KOPT-K1 (cell line): ENCODE measurements around the gene PKNOX2.

ENCODE experiments used
- H3K27ac ChIP-seq: fragments of 200-600 bp; sonication (generic); 2 replicates; pipeline ENCODE4 v1.5.1; 2016; ENCODE audit warnings: antibody characterized with exemption, mild to moderate bottlenecking, low read depth, low read length; ENCODE audit not compliant: poor library complexity, severe bottlenecking
- H3K36me3 ChIP-seq: fragments of 200-600 bp; sonication (generic); 2 replicates; pipeline ENCODE4 v1.5.1; 2017; ENCODE audit warnings: antibody characterized with exemption, mild to moderate bottlenecking, low read length, moderate library complexity; ENCODE audit not compliant: insufficient read depth
- H3K9me3 ChIP-seq: fragments of 200-600 bp; sonication (generic); 2 replicates; pipeline ENCODE4 v1.5.1; 2017; ENCODE audit warnings: antibody characterized with exemption, low read length, mild to moderate bottlenecking; ENCODE audit not compliant: insufficient read depth, poor library complexity, severe bottlenecking

Gene PKNOX2

GRCh38 chr11:125275905-125276618 lies 111.5 kb downstream of the PKNOX2 start:
- H3K36me3 ChIP-seq, result no peaks in the 10 kb centered on the region
- H3K9me3 ChIP-seq, result no peaks in the 10 kb centered on the region
- H3K27ac ChIP-seq, result no peak overlapping the region

DNA sequence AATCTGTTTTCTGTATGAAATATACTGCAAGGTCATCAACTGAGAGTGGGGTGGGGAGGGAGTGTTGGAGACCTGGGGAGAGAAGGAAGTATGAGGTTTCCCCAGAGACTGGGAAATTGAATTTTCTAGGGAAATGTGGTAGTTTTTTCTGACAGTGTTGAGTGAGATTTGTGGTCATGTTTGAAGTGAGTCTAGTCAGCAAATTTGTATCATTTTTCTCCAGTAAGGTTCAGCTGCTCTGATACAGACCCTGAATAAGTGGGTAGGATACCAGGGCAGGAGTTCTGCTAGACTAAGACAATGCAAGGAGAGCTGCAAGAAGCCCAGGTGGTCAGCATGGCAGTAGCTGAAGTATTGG lies 112.0 kb downstream of the PKNOX2 start:
- H3K9me3 ChIP-seq, result no peaks in the 10 kb centered on the region
- H3K27ac ChIP-seq, result no peak overlapping the region
- no peaks in the 10 kb centered on the region for H3K36me3 ChIP-seq

DNA sequence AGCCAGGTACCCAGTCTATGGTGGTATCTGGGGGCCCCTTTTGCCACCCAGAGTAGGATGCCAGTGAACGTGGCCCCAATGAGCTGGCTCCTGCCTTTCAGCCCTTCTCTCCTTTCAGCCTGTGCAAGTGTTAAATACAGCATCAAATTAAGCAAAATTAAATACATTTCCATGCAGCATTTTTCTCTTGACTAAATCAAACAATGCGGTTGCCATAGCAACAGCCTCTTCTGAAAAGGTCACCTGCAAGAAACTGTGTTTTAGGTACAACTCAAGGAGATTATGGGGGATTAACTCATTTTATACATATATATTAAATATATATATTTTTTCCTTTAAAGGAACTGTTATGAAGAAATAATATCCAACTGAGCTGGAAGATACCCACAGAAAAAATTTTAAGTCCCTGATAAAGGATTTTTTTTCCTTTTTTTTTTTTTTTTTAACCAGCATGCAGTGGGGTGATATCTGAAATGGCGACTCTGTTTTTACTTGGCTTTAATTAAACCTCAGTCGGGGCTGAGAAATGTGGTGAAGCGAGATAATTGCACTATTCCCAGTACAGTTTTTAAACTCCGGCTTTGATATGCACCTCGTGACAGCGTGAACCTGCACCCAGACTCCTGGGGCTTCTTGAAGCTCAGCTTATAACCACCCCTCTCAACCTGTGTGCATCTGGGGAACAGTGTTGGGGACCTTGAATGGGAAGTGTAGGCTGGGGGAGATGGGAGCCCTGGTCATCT lies 115.3 kb downstream of the PKNOX2 start:
- H3K9me3 ChIP-seq, result no peaks in the 10 kb centered on the region
- H3K27ac ChIP-seq, result no peak overlapping the region
- no peaks in the 10 kb centered on the region for H3K36me3 ChIP-seq

DNA sequence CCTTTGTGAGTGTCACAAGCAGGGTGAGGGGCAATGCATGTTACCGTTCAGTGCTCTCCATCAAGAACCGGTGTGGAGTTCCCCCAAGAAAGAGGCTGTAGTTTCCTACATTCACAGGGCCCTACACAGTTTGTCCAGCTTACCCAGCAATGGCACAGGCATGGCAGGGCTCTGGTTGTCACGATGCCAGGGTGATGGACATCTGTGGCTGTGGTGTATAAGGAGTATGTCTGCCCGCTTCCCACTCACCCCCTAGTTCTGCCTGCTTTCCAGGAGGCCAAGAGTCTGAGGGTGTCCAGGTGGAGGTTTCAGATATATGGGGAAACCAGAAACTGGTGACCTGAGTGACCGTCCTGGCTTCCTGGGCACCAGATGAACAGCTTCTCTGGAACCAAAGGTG lies 116.1 kb downstream of the PKNOX2 start:
- no peaks in the 10 kb centered on the region for H3K9me3 ChIP-seq

DNA sequence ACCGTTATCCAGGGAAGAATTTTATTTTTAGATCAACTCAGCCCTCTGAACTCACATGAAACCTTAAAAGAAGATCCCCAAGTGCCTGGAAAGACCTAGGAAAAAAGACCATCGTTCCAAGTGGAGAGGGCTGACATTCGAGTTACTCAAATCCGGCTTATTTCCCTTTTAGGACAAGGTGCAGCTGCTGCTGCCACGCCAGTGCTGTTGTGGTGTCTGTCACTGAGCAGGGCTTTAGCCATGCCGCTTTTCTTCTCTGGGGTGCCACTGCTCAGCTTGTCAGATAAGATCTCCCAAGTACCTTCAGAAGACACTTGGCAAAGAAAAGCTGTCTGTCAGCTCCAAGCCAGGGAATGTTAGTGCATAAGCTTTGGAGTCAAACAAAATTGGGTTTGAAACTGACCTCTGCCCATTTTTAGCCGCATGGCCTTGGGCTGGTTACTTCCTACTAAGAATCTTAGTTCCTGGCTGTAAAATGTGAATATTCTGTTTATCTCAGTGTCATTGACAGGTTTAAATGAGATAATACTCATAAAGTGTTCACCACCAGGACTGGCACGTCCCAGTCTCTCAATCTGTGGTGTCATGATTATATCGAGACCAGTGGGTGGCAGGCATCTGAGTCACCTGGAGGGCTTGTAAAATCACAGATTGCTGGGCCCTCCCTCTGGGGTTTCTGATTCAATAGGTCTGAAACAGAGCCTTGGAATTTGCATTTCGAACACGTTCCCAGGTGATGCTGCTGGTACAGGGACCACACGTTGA lies 117.5 kb downstream of the PKNOX2 start:
- H3K9me3 ChIP-seq, result no peaks in the 10 kb centered on the region
- no peaks in the 10 kb centered on the region for H3K36me3 ChIP-seq
- H3K27ac ChIP-seq, result no peak overlapping the region

More for the DNA sequence above, 116.1 kb downstream of the PKNOX2 start:
- no peaks in the 10 kb centered on the region for H3K36me3 ChIP-seq
- no peak overlapping the region for H3K27ac ChIP-seq

- no peak overlapping the region for H3K27ac ChIP-seq
- no peaks in the 10 kb centered on the region for H3K9me3 ChIP-seq
- H3K36me3 ChIP-seq, result no peaks in the 10 kb centered on the region
These were observed 118.0 kb downstream of the PKNOX2 start for GRCh38 chr11:125282596-125282914.

GRCh38 chr11:125284245-125284850 lies 119.8 kb downstream of the PKNOX2 start:
- Histone ChIP-seq H3K36me3 (no peaks in the 10 kb centered on the region), H3K9me3 (no peaks in the 10 kb centered on the region), H3K27ac (no peak overlapping the region)

- H3K36me3 ChIP-seq, result no peaks in the 10 kb centered on the region
- no peak overlapping the region for H3K27ac ChIP-seq
- H3K9me3 ChIP-seq, result no peaks in the 10 kb centered on the region
These were observed 121.3 kb downstream of the PKNOX2 start for GRCh38 chr11:125285844-125286243.

DNA sequence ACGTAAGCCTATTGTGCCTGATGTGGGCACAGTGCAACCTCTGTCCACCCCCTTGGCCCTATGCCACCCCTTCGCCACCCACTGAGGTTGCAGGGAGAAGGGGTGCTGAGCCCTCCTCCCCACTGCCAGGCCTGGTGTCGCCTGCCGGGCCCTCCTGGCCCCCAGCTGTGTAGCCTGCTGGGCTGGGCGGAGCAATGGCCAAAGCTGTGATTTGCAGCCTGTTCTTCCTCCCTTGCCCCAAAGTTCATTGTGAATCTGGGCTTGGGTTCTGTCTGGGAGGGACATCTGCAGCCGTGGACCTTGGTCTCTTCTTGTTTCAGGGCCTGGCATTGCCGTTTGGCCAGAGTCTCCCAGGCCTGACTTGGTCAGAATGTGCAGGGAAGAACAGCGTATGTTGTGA lies 121.9 kb downstream of the PKNOX2 start:
- H3K9me3 ChIP-seq, result no peaks in the 10 kb centered on the region
- no peaks in the 10 kb centered on the region for H3K36me3 ChIP-seq
- H3K27ac ChIP-seq, result no peak overlapping the region

GRCh38 chr11:125287491-125288210 lies 123.1 kb downstream of the PKNOX2 start:
- H3K9me3 ChIP-seq, result no peaks in the 10 kb centered on the region
- no peak overlapping the region for H3K27ac ChIP-seq
- no peaks in the 10 kb centered on the region for H3K36me3 ChIP-seq

- no peaks in the 10 kb centered on the region for H3K9me3 ChIP-seq
- no peak overlapping the region for H3K27ac ChIP-seq
- no peaks in the 10 kb centered on the region for H3K36me3 ChIP-seq
These were observed 125.0 kb downstream of the PKNOX2 start for GRCh38 chr11:125289419-125290098.

GRCh38 chr11:125290263-125290662 lies 125.7 kb downstream of the PKNOX2 start:
- no peak overlapping the region for H3K27ac ChIP-seq
- H3K9me3 ChIP-seq, result no peaks in the 10 kb centered on the region
- H3K36me3 ChIP-seq, result no peaks in the 10 kb centered on the region

- no peaks in the 10 kb centered on the region for H3K9me3 ChIP-seq
- H3K36me3 ChIP-seq, result no peaks in the 10 kb centered on the region
- no peak overlapping the region for H3K27ac ChIP-seq
These were observed 127.5 kb downstream of the PKNOX2 start for GRCh38 chr11:125292100-125292499.

- Histone ChIP-seq H3K36me3 (no peaks in the 10 kb centered on the region), H3K27ac (no peak overlapping the region), H3K9me3 (no peaks in the 10 kb centered on the region)
These were observed 129.0 kb downstream of the PKNOX2 start for GRCh38 chr11:125293596-125293995.
